Activated CD8-positive, alpha-beta T cell treated with anti-CD3 and anti-CD28 coated beads for 36 hours (primary cell): ENCODE measurements around the gene PAQR8. TPM values are rescaled to one million over a fixed set of nuclear protein-coding genes. Genes with fewer than 3 reads are reported as not detected.

Experiments
- ATAC-seq: fragments of 200-7000 bp; cut with Tn5 transposase; one replicate; pipeline ENCODE4 v1.10.0; 2021; ENCODE audit warnings: mild to moderate bottlenecking, moderate library complexity
- CTCF ChIA-PET: fragments of 350-600 bp; sonication (Branson Sonifier 250); formaldehyde crosslinking; loops from one replicate; lab custom pipeline; 2021; ENCODE audit warnings: antibody characterized with exemption; lab: Charles Lee
- POLR2A ChIA-PET: fragments of 350-600 bp; sonication (Branson Sonifier 250); formaldehyde crosslinking; loops from one replicate; lab custom pipeline; 2021; ENCODE audit warnings: antibody characterized with exemption; lab: Charles Lee
- DNase-seq: peaks from one replicate; pipeline ENCODE4 v3.0.0-alpha.2; 2020
- H3K27ac Mint-ChIP-seq: one replicate; pipeline ENCODE4 v1.8.0; 2021; ENCODE audit warnings: mild to moderate bottlenecking, mixed read lengths
- H3K27me3 Mint-ChIP-seq: one replicate; pipeline ENCODE4 v1.8.0; 2021; ENCODE audit warnings: mixed read lengths
- H3K36me3 Mint-ChIP-seq: one replicate; pipeline ENCODE4 v1.8.0; 2021; ENCODE audit warnings: low read depth, mixed read lengths
- H3K4me1 Mint-ChIP-seq: one replicate; pipeline ENCODE4 v1.8.0; 2021; ENCODE audit warnings: low read depth, mixed read lengths
- H3K4me3 Mint-ChIP-seq: one replicate; pipeline ENCODE4 v1.8.0; 2021; ENCODE audit warnings: mild to moderate bottlenecking, moderate library complexity, mixed read lengths
- H3K9me3 Mint-ChIP-seq: one replicate; pipeline ENCODE4 v1.8.0; 2021; ENCODE audit warnings: mixed read lengths
- intact Hi-C: fragments of 100-400 bp; cut with micrococcal nuclease; formaldehyde crosslinking; loops from one replicate; pipeline ENCODE4 v1.10.0; 2022
- total RNA-seq, 2 experiments: library from RNA; stranded (reverse); gene quantifications; one replicate each; pipeline ENCODE4 v1.2.3, GENCODE V29; 2021
- TF ChIP-seq, protein P1 (sequence below): fragments of 200-600 bp; IDR thresholded peaks from one replicate; pipeline ENCODE4 v1.8.0; 2022; ENCODE audit warnings: antibody characterized with exemption, mild to moderate bottlenecking

PAQR8 gene
- total RNA-seq, 2 experiments from 2014 or later = 12.9 to 13.7 TPM

DNA sequence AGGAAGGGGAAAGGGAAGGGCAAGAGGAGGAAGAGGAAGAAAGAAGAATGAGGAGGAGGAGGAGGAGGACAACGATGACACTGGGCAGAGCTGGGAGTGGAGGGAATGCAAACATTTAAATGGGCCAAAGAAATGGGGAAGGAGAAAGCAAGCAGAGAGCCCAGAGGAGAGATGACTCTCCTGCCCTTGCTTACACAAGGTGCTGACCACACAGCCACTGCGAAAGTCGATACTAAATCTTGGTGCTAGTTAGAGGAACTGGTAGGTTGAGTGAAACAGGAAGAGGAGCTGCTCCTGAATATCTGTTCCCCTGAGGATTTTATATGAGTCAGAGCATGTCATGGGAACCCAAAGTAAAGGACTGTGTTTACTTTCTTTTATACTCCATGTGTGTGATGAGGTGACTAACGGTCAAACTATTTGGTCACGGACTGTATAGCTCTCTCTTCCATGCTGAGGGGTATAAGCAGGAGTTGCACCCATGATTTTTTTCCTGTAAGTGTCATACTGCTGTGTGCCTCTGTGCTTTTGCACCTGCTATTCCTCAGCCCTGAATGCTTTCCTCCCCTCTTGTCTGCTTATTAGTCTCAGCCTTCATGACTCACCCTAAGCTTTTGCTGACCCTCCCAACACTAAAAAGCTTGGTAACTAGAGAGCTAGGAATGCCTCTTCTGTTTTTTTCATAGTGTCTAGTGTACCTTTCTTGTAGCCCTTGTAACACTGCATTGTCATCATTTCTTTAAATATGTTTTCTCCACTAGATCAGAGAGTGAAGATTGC, 9.5 kb upstream of the PAQR8 start:
- Mint-ChIP-seq H3K27me3 (no peaks in the 10 kb centered on the region), H3K27ac (no peak overlapping the region)
- POLR2A ChIA-PET = interaction anchor here (1.1 to 1.4 kb wide), 2 partner anchors 9 to 10 kb away, joined by 3 to 4 read pairs; no protein-coding TSS in a partner anchor

GRCh38 chr6:52356017-52356416, 5.9 kb upstream of the PAQR8 start:
- Mint-ChIP-seq H3K9me3 (no peaks in the 10 kb centered on the region), H3K36me3 (no peaks in the 10 kb centered on the region), H3K4me3 (no peak overlapping the region), H3K4me1 (peaks cover 12% of the 10 kb centered on the region), H3K27me3 (no peaks in the 10 kb centered on the region), H3K27ac (no peak overlapping the region)
- DNase-seq (no peak), ATAC-seq (no peak)
- ChIA-PET CTCF (interaction anchor here (1.4 to 1.6 kb wide), 2 partner anchors 10 to 44 kb away, joined by 4 read pairs; no protein-coding TSS in a partner anchor), POLR2A (interaction anchor here (0.6 to 0.9 kb wide), 2 partner anchors 15 to 711 kb away, joined by 3 read pairs; no protein-coding TSS in a partner anchor)
- TF ChIP-seq, protein P1, sequence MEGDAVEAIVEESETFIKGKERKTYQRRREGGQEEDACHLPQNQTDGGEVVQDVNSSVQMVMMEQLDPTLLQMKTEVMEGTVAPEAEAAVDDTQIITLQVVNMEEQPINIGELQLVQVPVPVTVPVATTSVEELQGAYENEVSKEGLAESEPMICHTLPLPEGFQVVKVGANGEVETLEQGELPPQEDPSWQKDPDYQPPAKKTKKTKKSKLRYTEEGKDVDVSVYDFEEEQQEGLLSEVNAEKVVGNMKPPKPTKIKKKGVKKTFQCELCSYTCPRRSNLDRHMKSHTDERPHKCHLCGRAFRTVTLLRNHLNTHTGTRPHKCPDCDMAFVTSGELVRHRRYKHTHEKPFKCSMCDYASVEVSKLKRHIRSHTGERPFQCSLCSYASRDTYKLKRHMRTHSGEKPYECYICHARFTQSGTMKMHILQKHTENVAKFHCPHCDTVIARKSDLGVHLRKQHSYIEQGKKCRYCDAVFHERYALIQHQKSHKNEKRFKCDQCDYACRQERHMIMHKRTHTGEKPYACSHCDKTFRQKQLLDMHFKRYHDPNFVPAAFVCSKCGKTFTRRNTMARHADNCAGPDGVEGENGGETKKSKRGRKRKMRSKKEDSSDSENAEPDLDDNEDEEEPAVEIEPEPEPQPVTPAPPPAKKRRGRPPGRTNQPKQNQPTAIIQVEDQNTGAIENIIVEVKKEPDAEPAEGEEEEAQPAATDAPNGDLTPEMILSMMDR = no peak
- intact Hi-C loops = no loop called here

More for the DNA sequence above, 9.5 kb upstream of the PAQR8 start:
- ATAC-seq (peak; percentile 56), DNase-seq (no peak)
- Mint-ChIP-seq H3K4me3 (no peak overlapping the region), H3K4me1 (peaks cover 19% of the 10 kb centered on the region), H3K9me3 (no peaks in the 10 kb centered on the region), H3K36me3 (no peaks in the 10 kb centered on the region)
- CTCF ChIA-PET = interaction anchor here (0.9 to 2.2 kb wide), 3 partner anchors 11 to 67 kb away, joined by 3 to 9 read pairs (median 3); partner anchors contain the start of gene MCM3
- TF ChIP-seq, protein P1 = no peak
- intact Hi-C loops = loop anchor here (5.0 kb wide), 1 partner anchor 45 kb away; no protein-coding TSS in a partner anchor

- no peak overlapping the region for H3K4me3 Mint-ChIP-seq
- DNase-seq = no peak
- intact Hi-C loops = no loop called here
- no peak overlapping the region for H3K27ac Mint-ChIP-seq
- H3K36me3 Mint-ChIP-seq = peaks cover 12% of the 10 kb centered on the region
- H3K27me3 Mint-ChIP-seq = no peaks in the 10 kb centered on the region
- ChIA-PET POLR2A (interaction anchor here (1.2 to 1.4 kb wide), 3 partner anchors 15 to 21 kb away, joined by 3 to 4 read pairs (median 4); no protein-coding TSS in a partner anchor), CTCF (interaction anchor here (1.1 to 9.4 kb wide), 4 partner anchors 42 to 74 kb away, joined by 3 to 102 read pairs (median 48); partner anchors contain the start of gene MCM3)
- H3K4me1 Mint-ChIP-seq = peaks cover 20% of the 10 kb centered on the region
- H3K9me3 Mint-ChIP-seq = no peaks in the 10 kb centered on the region
- TF ChIP-seq, protein P1 = no peak
- ATAC-seq = no peak
These were observed 2.5 kb upstream of the PAQR8 start for GRCh38 chr6:52359403-52359802.

GRCh38 chr6:52360028-52360427, 1.9 kb upstream of the PAQR8 start:
- DNase-seq (no peak), ATAC-seq (no peak)
- CTCF ChIA-PET = interaction anchor here (1.1 to 9.4 kb wide), 4 partner anchors 41 to 75 kb away, joined by 3 to 102 read pairs (median 48); partner anchors contain the start of gene MCM3
- TF ChIP-seq, protein P1 = no peak
- peaks cover 26% of the 10 kb centered on the region for H3K4me1 Mint-ChIP-seq
- POLR2A ChIA-PET = interaction anchor here (1.2 to 1.4 kb wide), 3 partner anchors 14 to 20 kb away, joined by 3 to 4 read pairs (median 4); no protein-coding TSS in a partner anchor
- peaks cover 18% of the 10 kb centered on the region for H3K36me3 Mint-ChIP-seq
- intact Hi-C loops = loop anchor here (5.0 kb wide), 2 partner anchors 37 to 73 kb away; no protein-coding TSS in a partner anchor
- no peaks in the 10 kb centered on the region for H3K9me3 Mint-ChIP-seq
- H3K4me3 Mint-ChIP-seq = no peak overlapping the region
- no peaks in the 10 kb centered on the region for H3K27me3 Mint-ChIP-seq
- H3K27ac Mint-ChIP-seq = no peak overlapping the region
